Fibroblast of the aortic adventitia (primary cell): ENCODE data around the gene CFAP141. TPM values are rescaled to one million over a fixed set of nuclear protein-coding genes. Genes with fewer than 3 reads are reported as not detected.
"Not testable (repeated sequence)": the region's sequence is repeated elsewhere in the genome, so short reads cannot be mapped to it uniquely, and the experiment has no call there.

ENCODE experiments used
- DNase-seq: peaks from one replicate; pipeline ENCODE4 v3.0.0-alpha.2; 2010; ENCODE audit warnings: low read depth
- H3K4me3 ChIP-seq: 2 replicates; pipeline ENCODE4 v1.5.1; 2011; ENCODE audit warnings: low read depth, mild to moderate bottlenecking, control low read depth, low read length, moderate library complexity
- total RNA-seq: library from RNA; depleted of rRNA; stranded (reverse); fragments of >200 nt; gene quantifications from 2 replicates; pipeline ENCODE4 v1.2.3, GENCODE V29; 2012; ENCODE audit warnings: low replicate concordance
- TF ChIP-seq, protein P1 (sequence below): IDR thresholded peaks from 2 replicates; pipeline ENCODE4 v1.5.1; 2011; ENCODE audit warnings: mild to moderate bottlenecking, low read length, control low read depth, inconsistent platforms; ENCODE audit not compliant: insufficient read depth

Gene CFAP141
- total RNA-seq, 1 donor, result not detected

DNA sequence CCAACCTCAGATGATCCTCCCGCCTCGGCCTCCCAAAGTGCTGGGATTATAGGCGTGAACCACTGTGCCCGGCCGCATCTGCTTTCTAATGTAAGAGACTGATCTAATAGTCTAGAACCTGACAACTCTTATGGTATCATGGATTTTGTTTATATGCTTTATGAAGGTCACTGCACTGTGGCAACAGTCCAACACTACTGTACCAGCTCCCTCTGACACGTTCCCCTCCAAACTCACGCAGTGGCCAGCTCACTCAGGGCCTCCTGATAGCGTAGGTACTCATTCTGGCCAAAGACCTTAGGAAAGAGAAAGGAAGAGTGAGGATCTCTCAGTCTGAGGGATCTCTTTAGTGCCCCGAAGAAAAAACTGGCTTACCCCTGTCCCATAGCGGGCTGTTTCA lies 6.0 kb upstream of the CFAP141 start:
- TF ChIP-seq, protein P1, sequence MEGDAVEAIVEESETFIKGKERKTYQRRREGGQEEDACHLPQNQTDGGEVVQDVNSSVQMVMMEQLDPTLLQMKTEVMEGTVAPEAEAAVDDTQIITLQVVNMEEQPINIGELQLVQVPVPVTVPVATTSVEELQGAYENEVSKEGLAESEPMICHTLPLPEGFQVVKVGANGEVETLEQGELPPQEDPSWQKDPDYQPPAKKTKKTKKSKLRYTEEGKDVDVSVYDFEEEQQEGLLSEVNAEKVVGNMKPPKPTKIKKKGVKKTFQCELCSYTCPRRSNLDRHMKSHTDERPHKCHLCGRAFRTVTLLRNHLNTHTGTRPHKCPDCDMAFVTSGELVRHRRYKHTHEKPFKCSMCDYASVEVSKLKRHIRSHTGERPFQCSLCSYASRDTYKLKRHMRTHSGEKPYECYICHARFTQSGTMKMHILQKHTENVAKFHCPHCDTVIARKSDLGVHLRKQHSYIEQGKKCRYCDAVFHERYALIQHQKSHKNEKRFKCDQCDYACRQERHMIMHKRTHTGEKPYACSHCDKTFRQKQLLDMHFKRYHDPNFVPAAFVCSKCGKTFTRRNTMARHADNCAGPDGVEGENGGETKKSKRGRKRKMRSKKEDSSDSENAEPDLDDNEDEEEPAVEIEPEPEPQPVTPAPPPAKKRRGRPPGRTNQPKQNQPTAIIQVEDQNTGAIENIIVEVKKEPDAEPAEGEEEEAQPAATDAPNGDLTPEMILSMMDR, result no peak
- H3K4me3 ChIP-seq, result no peak overlapping the region
- DNase-seq, result no peak

GRCh38 chr1:154208677-154209388 lies 2.7 kb upstream of the CFAP141 start:
- no peak for DNase-seq
- TF ChIP-seq, protein P1, result no peak
- H3K4me3 ChIP-seq, result no peak overlapping the region

DNA sequence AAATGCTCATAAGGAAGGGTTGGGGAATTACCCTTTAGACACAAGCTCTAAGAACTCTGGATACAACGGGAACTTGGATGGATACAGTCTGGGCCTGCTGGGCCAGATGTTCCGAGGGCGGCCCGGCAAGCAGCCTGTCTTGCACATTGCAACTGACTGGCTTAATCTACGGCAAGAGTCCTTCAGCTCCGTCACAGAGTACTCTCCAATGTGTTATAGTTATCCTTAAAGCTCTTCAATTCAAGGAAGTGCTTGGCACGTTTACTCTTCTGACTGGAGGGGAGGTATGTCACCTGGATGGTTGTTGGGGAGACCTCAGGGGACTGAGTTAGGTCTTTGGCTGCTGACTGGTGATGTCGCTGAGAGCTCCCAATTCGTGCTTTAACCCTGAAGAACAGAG lies 1.1 kb upstream of the CFAP141 start:
- TF ChIP-seq, protein P1, result no peak
- no peak for DNase-seq
- no peak overlapping the region for H3K4me3 ChIP-seq

DNA sequence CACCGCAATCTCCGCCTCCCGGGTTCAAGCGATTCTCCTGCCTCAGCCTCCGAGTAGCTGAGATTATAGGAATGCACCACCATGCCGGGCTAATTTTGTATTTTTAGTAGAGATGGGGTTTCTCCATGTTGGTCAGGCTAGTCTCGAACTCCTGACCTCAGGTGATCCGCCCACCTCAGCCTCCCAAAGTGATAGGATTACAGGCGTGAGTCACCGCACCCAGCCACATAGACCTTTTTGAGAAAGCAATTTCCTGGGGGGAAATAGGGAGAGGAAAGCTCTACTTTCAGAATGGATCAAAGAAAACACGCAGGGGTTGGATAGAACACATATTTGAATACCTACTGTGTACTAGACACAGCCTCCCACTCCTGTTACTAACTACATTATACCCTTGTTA lies 355 bp downstream of the CFAP141 start:
- DNase-seq, result not testable (repeated sequence)

DNA sequence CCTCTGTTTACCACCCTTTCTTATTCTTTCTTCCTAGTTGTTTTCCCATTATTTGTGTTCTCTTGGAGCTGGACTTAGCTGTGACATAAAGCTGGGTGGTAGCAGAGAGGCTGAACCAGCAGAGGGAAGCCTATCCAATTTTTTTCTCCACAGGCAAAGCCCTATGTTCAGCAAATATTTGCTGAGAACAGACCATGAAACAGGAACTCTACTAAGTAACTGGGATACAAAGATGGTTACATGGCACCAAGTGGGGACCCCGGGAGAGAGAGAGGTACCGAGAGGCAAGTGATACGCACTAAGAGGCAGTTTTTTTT lies 6.6 kb downstream of the CFAP141 start:
- peak; percentile 31 for DNase-seq
- TF ChIP-seq, protein P1, result peak; percentile 40
- H3K4me3 ChIP-seq, result no peak overlapping the region

More for the DNA sequence above, 355 bp downstream of the CFAP141 start:
- not testable (repeated sequence) for H3K4me3 ChIP-seq

- peak; percentile 79 for DNase-seq
- TF ChIP-seq, protein P1, result peak; percentile 60
- H3K4me3 ChIP-seq, result peak overlapping the region; percentile 28
These were observed 7.2 kb downstream of the CFAP141 start for GRCh38 chr1:154198756-154199562.

GRCh38 chr1:154193821-154194220 lies 12.3 kb downstream of the CFAP141 start:
- no peak overlapping the region for H3K4me3 ChIP-seq
- TF ChIP-seq, protein P1, result no peak
- DNase-seq, result no peak
